Stimulated activated CD4-positive, alpha-beta T cell treated with anti-CD3 and anti-CD28 coated beads, Interleukin-15, amount 100 ng/mL, for 24 hours (primary cell): ENCODE measurements around the gene SLC28A1.
"Not testable (repeated sequence)": the region's sequence is repeated elsewhere in the genome, so short reads cannot be mapped to it uniquely, and the experiment has no call there.

Experiments
- DNase-seq: peaks from one replicate; pipeline ENCODE4 v3.0.0-alpha.2; 2020

The SLC28A1 gene

GRCh38 chr15:84862214-84862975 is 22.1 kb upstream of the SLC28A1 start:
- no peak for DNase-seq

GRCh38 chr15:84863565-84864443 is 20.7 kb upstream of the SLC28A1 start:
- no peak for DNase-seq

GRCh38 chr15:84864444-84864795 is 20.0 kb upstream of the SLC28A1 start:
- DNase-seq: no peak

GRCh38 chr15:84865074-84865569 is 19.3 kb upstream of the SLC28A1 start:
- DNase-seq: no peak

- no peak for DNase-seq
Observed at GRCh38 chr15:84868037-84868880, 16.2 kb upstream of the SLC28A1 start.

- no peak for DNase-seq
Observed at GRCh38 chr15:84869510-84869909, 15.0 kb upstream of the SLC28A1 start.

GRCh38 chr15:84871428-84871985 is 13.0 kb upstream of the SLC28A1 start:
- peak; percentile 7 for DNase-seq

- DNase-seq: no peak
Observed at GRCh38 chr15:84872009-84872910, 12.2 kb upstream of the SLC28A1 start.

GRCh38 chr15:84873997-84874396 is 10.5 kb upstream of the SLC28A1 start:
- no peak for DNase-seq

- no peak for DNase-seq
Observed at GRCh38 chr15:84874981-84875699, 9.3 kb upstream of the SLC28A1 start.

- no peak for DNase-seq
Observed at GRCh38 chr15:84876269-84876668, 8.2 kb upstream of the SLC28A1 start.

GRCh38 chr15:84877701-84878100 is 6.8 kb upstream of the SLC28A1 start:
- not testable (repeated sequence) for DNase-seq

- DNase-seq: peak; percentile 77
Observed at GRCh38 chr15:84878504-84878903, 6.0 kb upstream of the SLC28A1 start.

- DNase-seq: no peak
Observed at GRCh38 chr15:84879088-84879780, 5.2 kb upstream of the SLC28A1 start.

- DNase-seq: no peak
Observed at GRCh38 chr15:84880007-84880406, 4.5 kb upstream of the SLC28A1 start.

- DNase-seq: no peak
Observed at GRCh38 chr15:84880822-84881519, 3.5 kb upstream of the SLC28A1 start.

- DNase-seq: no peak
Observed at GRCh38 chr15:84881520-84881830, 3.0 kb upstream of the SLC28A1 start.

GRCh38 chr15:84883466-84883865 is 996 bp upstream of the SLC28A1 start:
- DNase-seq: no peak

- DNase-seq: no peak
Observed at GRCh38 chr15:84885801-84886200, 1.3 kb downstream of the SLC28A1 start.
